A549 (cell line): ENCODE measurements around the gene RTN4RL2. TPM values are rescaled to one million over a fixed set of nuclear protein-coding genes. Genes with fewer than 3 reads are reported as not detected.

ENCODE experiments used
- ATAC-seq, 2 experiments: fragments of 200-7000 bp in 1 of 2; fragments of >200 bp in 1 of 2; cut with Nextera tagmentation in 1 of 2; cut with Tn5 transposase in 1 of 2; 3 replicates each; pipeline versions ENCODE4 v1.8.0 to v1.9.1; 2018 to 2020; ENCODE audit warnings: mild to moderate bottlenecking in 1 of 2, moderate library complexity in 1 of 2
- CTCF ChIA-PET: fragments of 300-600 bp; sonication (Branson Sonifier 250); formaldehyde crosslinking; extraction: SDS; loops from one replicate; lab custom pipeline; 2021; ENCODE audit warnings: antibody characterized with exemption, inconsistent platforms; lab: Yijun Ruan, JAX
- POLR2A ChIA-PET: fragments of 350-600 bp; formaldehyde crosslinking; extraction: SDS; loops from one replicate; lab custom pipeline; 2021; ENCODE audit warnings: antibody characterized with exemption, inconsistent platforms; lab: Yijun Ruan, JAX
- DNase-seq, 2 experiments: peaks; one replicate each; pipeline versions ENCODE4 v3.0.0 to v3.0.0-alpha.2; 2011 to 2016; ENCODE audit warnings: low read depth in 1 of 2, low spot score in 1 of 2
- FAIRE-seq: peaks from 2 replicates; lab custom pipeline; 2011; peaks lifted over from hg19 to GRCh38; lab: Jason Lieb, UNC
- H3K27ac ChIP-seq, 2 experiments: fragments of >200 bp; sonication (Bioruptor Twin); formaldehyde crosslinking; 3 replicates each; pipeline ENCODE4 v1.5.1; 2016 to 2017
- H3K4me1 ChIP-seq: fragments of >200 bp; sonication (Bioruptor Twin); formaldehyde crosslinking; 3 replicates; pipeline ENCODE4 v1.6.1; 2016
- H3K4me2 ChIP-seq: fragments of >200 bp; sonication (Bioruptor Twin); formaldehyde crosslinking; 3 replicates; pipeline ENCODE4 v1.6.1; 2016
- H3K4me3 ChIP-seq: fragments of >200 bp; sonication (Bioruptor Twin); formaldehyde crosslinking; 3 replicates; pipeline ENCODE4 v1.5.1; 2016
- H3K9me3 ChIP-seq: fragments of >200 bp; sonication (Bioruptor Twin); formaldehyde crosslinking; 3 replicates; pipeline ENCODE4 v1.6.1; 2016
- BHLHE40 ChIP-seq: IDR thresholded peaks from 2 replicates; pipeline ENCODE4 v1.6.1; 2012; ENCODE audit warnings: low read depth, low read length, inconsistent platforms
- EHMT2 ChIP-seq: fragments of 200-600 bp; sonication (generic); IDR thresholded peaks from 2 replicates; pipeline ENCODE4 v1.6.1; 2016; ENCODE audit warnings: antibody characterized with exemption, low read depth, mild to moderate bottlenecking, moderate library complexity
- FOSB ChIP-seq: fragments of 250-450 bp; sonication (Bioruptor Pico); IDR thresholded peaks from 2 replicates; pipeline ENCODE4 v1.5.0; 2020; ENCODE audit warnings: mild to moderate bottlenecking, moderate library complexity
- GATA3 ChIP-seq: IDR thresholded peaks from 2 replicates; pipeline ENCODE4 v1.6.1; 2012; ENCODE audit warnings: borderline replicate concordance
- JUN ChIP-seq, 2 experiments: fragments of >200 bp; sonication (Bioruptor Twin); formaldehyde crosslinking; IDR thresholded peaks; 2 replicates in 1 of 2; 3 replicates in 1 of 2; pipeline ENCODE4 v1.6.1; 2016 to 2017
- KDM1A ChIP-seq: fragments of 200-600 bp; sonication (generic); IDR thresholded peaks from 2 replicates; pipeline ENCODE4 v1.6.1; 2016; ENCODE audit warnings: low read depth, mild to moderate bottlenecking
- KDM5A ChIP-seq: fragments of 200-600 bp; sonication (generic); IDR thresholded peaks from 2 replicates; pipeline ENCODE4 v1.6.1; 2016; ENCODE audit warnings: antibody characterized with exemption, mild to moderate bottlenecking
- NFE2L2 ChIP-seq: fragments of 150-350 bp; conservative IDR thresholded peaks from 2 replicates; pipeline ENCODE4 v1.6.1; 2014; ENCODE audit warnings: low read length
- NPAS2 ChIP-seq: fragments of 250-450 bp; sonication (Bioruptor Pico); IDR thresholded peaks from 2 replicates; pipeline ENCODE4 v1.8.0; 2022; ENCODE audit warnings: mild to moderate bottlenecking, moderate library complexity, borderline replicate concordance
- PHF8 ChIP-seq: fragments of 200-600 bp; sonication (generic); IDR thresholded peaks from 2 replicates; pipeline ENCODE4 v1.6.1; 2016; ENCODE audit warnings: low read depth, mild to moderate bottlenecking, antibody characterized with exemption, moderate library complexity, borderline replicate concordance
- RCOR1 ChIP-seq: fragments of 150-350 bp; IDR thresholded peaks from 2 replicates; pipeline ENCODE4 v1.6.1; 2014; ENCODE audit warnings: antibody characterized with exemption, low read length, low read depth
- REST ChIP-seq: fragments of 200-600 bp; sonication (generic); IDR thresholded peaks from 2 replicates; pipeline ENCODE4 v1.6.1; 2016; ENCODE audit warnings: antibody characterized with exemption, mild to moderate bottlenecking, moderate library complexity
- RNF2 ChIP-seq: fragments of 200-600 bp; sonication (generic); IDR thresholded peaks from 2 replicates; pipeline ENCODE4 v1.6.1; 2016; ENCODE audit warnings: low read depth, mild to moderate bottlenecking, antibody characterized with exemption, moderate library complexity, borderline replicate concordance
- SREBF2 ChIP-seq: fragments of 450-650 bp; IDR thresholded peaks from 2 replicates; pipeline ENCODE4 v1.6.1; 2014; ENCODE audit warnings: mild to moderate bottlenecking, moderate library complexity
- TFCP2L1 ChIP-seq: fragments of 250-450 bp; sonication (Bioruptor Pico); IDR thresholded peaks from 2 replicates; pipeline ENCODE4 v1.5.0; 2021; ENCODE audit warnings: mild to moderate bottlenecking
- ZC3H11A ChIP-seq: fragments of 450-650 bp; IDR thresholded peaks from 2 replicates; pipeline ENCODE4 v1.6.1; 2014; ENCODE audit warnings: antibody characterized with exemption, mild to moderate bottlenecking
- ZFP36 ChIP-seq: fragments of 450-650 bp; IDR thresholded peaks from 2 replicates; pipeline ENCODE4 v1.6.1; 2014; ENCODE audit warnings: borderline replicate concordance; ENCODE audit not compliant: partially characterized antibody
- ZSCAN20 ChIP-seq: fragments of 250-450 bp; sonication (Bioruptor Pico); IDR thresholded peaks from 2 replicates; pipeline ENCODE4 v1.8.0; 2022; ENCODE audit warnings: mild to moderate bottlenecking, moderate library complexity
- WGBS: methylation state at CpG from one replicate; pipeline ENCODE4 v1.1.6; 2017; ENCODE audit errors: missing lambda C conversion rate; 5-methylcytosine and 5-hydroxymethylcytosine counted together
- polyA plus RNA-seq, 4 experiments: library from polyadenylated mRNA; depleted of rRNA in 3 of 4; stranded (reverse); fragments of >200 nt; fragmentation: RNase III in 1 of 4; extraction: RNeasy Plus Mini Kit Qiagen cat#74134 plus additional on column Dnase treatment in 1 of 4; gene quantifications; 2 replicates in 3 of 4; 3 replicates in 1 of 4; pipeline ENCODE4 v1.2.3, GENCODE V29; 2011 to 2017
- TF ChIP-seq, protein P1 (sequence below): fragments of >200 bp; sonication (Bioruptor Twin); formaldehyde crosslinking; IDR thresholded peaks from 3 replicates; pipeline ENCODE4 v1.5.1; 2016

RTN4RL2 gene
- polyA plus RNA-seq, 2 of the 4 experiments (the other 2 are of a cell fraction) = 9.2 to 23.7 TPM

- TF ChIP-seq PHF8 (no peak), KDM5A (no peak), GATA3 (no peak), NFE2L2 (no peak), TFCP2L1 (CRISPR knock-in tag) (no peak), NPAS2 (CRISPR knock-in tag) (peak; percentile 37; the same call in 1 of the 2 replicates)
- TF ChIP-seq, all 56 proteins: peak for 10
Measured at GRCh38 chr11:57482782-57483561, 22.6 kb downstream of the RTN4RL2 start (continued).

GRCh38 chr11:57483562-57483918 lies 23.2 kb downstream of the RTN4RL2 start:
- H3K4me2 ChIP-seq = peak overlapping the region; percentile 96
- no peak for DNase-seq
- peak; percentile 55 for TF ChIP-seq KDM1A
- no peak for TF ChIP-seq FOSB (CRISPR knock-in tag)
- peak; percentile 80 for TF ChIP-seq ZFP36
- TF ChIP-seq, all 56 proteins: peak for 2
- no peak for ATAC-seq
- 39% methylated on average over 3 of the region's 3 CpGs for WGBS
- FAIRE-seq = no peak
- peak overlapping the region; percentile 68 to 85; a peak in 5 of 6 replicates for H3K27ac ChIP-seq
- ChIA-PET CTCF (interaction anchor here (0.7 to 10.1 kb wide), 23 partner anchors 12 to 161 kb away, joined by 3 to 228 read pairs (median 4); partner anchors contain the start of genes P2RX3, RTN4RL2, SLC43A1 and UBE2L6), POLR2A (no interaction called here)
- peaks cover 26% of the 10 kb centered on the region for H3K4me1 ChIP-seq
- H3K4me3 ChIP-seq = peak overlapping the region; percentile 48; the same call in 2 of the 3 replicates
- no peaks in the 10 kb centered on the region for H3K9me3 ChIP-seq

GRCh38 chr11:57484141-57484710 lies 23.9 kb downstream of the RTN4RL2 start:
- H3K4me3 ChIP-seq = no peak overlapping the region
- no peak for TF ChIP-seq ZC3H11A
- ATAC-seq (no peak), DNase-seq (no peak), FAIRE-seq (no peak)
- ChIA-PET POLR2A (no interaction called here), CTCF (interaction anchor here (0.7 to 10.1 kb wide), 19 partner anchors 11 to 160 kb away, joined by 3 to 228 read pairs (median 4); partner anchors contain the start of genes P2RX3, RTN4RL2, SLC43A1 and UBE2L6)
- H3K4me1 ChIP-seq = peaks cover 20% of the 10 kb centered on the region
- no peak overlapping the region for H3K27ac ChIP-seq
- no peak overlapping the region for H3K4me2 ChIP-seq
- H3K9me3 ChIP-seq = no peaks in the 10 kb centered on the region
- WGBS = 83% methylated on average over 7 of the region's 7 CpGs

GRCh38 chr11:57485217-57485990 lies 25.1 kb downstream of the RTN4RL2 start:
- no peak for TF ChIP-seq BHLHE40
- no peak for TF ChIP-seq ZSCAN20
- TF ChIP-seq, protein P1, sequence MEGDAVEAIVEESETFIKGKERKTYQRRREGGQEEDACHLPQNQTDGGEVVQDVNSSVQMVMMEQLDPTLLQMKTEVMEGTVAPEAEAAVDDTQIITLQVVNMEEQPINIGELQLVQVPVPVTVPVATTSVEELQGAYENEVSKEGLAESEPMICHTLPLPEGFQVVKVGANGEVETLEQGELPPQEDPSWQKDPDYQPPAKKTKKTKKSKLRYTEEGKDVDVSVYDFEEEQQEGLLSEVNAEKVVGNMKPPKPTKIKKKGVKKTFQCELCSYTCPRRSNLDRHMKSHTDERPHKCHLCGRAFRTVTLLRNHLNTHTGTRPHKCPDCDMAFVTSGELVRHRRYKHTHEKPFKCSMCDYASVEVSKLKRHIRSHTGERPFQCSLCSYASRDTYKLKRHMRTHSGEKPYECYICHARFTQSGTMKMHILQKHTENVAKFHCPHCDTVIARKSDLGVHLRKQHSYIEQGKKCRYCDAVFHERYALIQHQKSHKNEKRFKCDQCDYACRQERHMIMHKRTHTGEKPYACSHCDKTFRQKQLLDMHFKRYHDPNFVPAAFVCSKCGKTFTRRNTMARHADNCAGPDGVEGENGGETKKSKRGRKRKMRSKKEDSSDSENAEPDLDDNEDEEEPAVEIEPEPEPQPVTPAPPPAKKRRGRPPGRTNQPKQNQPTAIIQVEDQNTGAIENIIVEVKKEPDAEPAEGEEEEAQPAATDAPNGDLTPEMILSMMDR = no peak
- TF ChIP-seq SREBF2 = no peak
- no peak for TF ChIP-seq RCOR1
- no peak for TF ChIP-seq RNF2
- TF ChIP-seq REST = no peak
- no peak for TF ChIP-seq EHMT2
- no peak for TF ChIP-seq JUN (IDR thresholded peaks at IDR 0.05)
- CTCF ChIA-PET = interaction anchor here (1.0 to 10.1 kb wide), 8 partner anchors 8 to 138 kb away, joined by 3 to 228 read pairs (median 56); partner anchors contain the start of gene RTN4RL2

More at GRCh38 chr11:57485217-57485990, 25.1 kb downstream of the RTN4RL2 start:
- DNase-seq (no peak), ATAC-seq (no peak), FAIRE-seq (no peak)
- no peak overlapping the region for H3K27ac ChIP-seq
- no peaks in the 10 kb centered on the region for H3K9me3 ChIP-seq
- POLR2A ChIA-PET = no interaction called here
- no peak overlapping the region for H3K4me2 ChIP-seq
- H3K4me1 ChIP-seq = peaks cover 10% of the 10 kb centered on the region; the same call in 2 of the 3 replicates
- WGBS = 83% methylated on average over 10 of the region's 10 CpGs
- no peak overlapping the region for H3K4me3 ChIP-seq
